H4 (cell line): ENCODE data around the gene ITIH3. TPM values are rescaled to one million over a fixed set of nuclear protein-coding genes. Genes with fewer than 3 reads are reported as not detected.

ENCODE experiments used
- DNase-seq: peaks from one replicate; pipeline ENCODE4 v3.0.0-alpha.2; 2015; ENCODE audit warnings: low spot score
- total RNA-seq: library from RNA; depleted of rRNA; stranded (reverse); fragments of >200 nt; shearing (Covaris generic); gene quantifications from 2 replicates; pipeline ENCODE4 v1.2.3, GENCODE V29; 2014

ITIH3 gene
- total RNA-seq, 1 experiment from 2014 or later: not detected

GRCh38 chr3:52779011-52779836 lies 15.4 kb upstream of the ITIH3 start:
- DNase-seq: no peak

DNA sequence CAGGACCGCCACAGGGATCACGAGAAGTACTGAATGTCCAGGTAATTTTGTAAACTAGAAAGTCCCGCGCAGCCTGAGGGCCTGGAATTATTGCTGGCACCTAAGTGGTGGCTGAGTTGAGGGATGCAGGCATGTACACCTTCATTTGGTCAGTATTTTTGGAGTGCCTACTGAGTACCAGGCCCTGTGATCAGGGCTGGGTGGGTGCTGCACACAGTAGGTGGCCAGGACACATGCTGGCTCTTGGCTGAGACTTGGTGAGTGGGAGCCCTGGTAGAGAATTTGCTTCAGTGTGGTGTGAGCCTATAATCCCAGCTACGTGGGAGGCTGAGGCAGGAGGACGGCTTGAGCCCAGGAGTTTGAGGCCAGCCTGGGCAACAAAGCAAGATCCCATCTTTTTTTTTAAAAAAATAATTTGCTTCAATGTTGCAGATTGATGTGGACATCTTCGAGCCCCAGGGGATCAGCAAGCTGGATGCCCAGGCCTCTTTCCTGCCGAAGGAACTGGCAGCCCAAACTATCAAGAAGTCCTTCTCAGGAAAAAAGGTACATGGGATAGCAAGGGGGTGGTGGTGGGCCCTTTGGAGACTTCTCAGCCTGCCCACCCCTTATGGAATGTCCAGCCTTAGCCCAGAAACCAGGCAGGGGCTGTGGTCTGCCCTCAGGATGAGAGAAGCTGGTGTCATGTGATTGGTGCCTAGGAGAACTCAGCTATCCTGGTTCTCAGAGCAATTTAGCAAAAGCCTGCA lies 14.6 kb upstream of the ITIH3 start:
- DNase-seq: no peak

DNA sequence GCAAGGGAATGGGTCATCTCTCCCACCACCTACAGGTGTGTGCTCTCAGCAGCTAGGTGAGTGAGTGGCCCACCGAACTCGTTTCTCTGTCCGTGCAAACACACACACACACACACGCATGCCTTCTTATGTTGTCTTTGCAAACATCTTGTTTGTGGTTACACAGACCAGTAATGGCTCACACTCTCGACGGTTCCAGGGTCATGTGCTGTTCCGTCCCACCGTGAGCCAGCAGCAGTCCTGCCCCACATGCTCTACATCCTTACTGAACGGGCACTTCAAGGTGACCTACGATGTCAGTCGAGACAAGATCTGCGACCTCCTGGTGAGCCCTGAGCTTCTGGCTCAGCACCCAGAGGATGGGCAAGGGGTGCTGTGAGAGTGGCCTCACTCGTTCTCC lies 12.9 kb upstream of the ITIH3 start:
- peak; percentile 18 for DNase-seq

GRCh38 chr3:52782412-52783210 lies 12.0 kb upstream of the ITIH3 start:
- no peak for DNase-seq

DNA sequence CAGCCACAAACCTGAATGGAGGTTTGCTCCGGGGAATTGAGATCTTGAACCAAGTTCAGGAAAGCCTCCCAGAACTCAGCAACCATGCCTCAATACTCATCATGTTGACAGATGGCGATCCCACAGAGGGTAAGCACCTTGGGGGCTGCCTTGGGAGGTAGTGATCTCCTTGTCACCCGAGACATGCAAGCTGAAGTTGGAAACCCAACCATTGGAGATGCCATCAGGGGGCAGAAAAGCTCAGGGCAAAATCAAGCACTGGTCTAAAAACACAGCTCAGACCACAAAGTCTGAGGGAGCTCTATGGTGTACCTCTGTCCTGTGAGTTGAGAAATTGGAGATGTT lies 11.4 kb upstream of the ITIH3 start:
- no peak for DNase-seq

- no peak for DNase-seq
These were observed 10.5 kb upstream of the ITIH3 start for GRCh38 chr3:52784021-52784621.

DNA sequence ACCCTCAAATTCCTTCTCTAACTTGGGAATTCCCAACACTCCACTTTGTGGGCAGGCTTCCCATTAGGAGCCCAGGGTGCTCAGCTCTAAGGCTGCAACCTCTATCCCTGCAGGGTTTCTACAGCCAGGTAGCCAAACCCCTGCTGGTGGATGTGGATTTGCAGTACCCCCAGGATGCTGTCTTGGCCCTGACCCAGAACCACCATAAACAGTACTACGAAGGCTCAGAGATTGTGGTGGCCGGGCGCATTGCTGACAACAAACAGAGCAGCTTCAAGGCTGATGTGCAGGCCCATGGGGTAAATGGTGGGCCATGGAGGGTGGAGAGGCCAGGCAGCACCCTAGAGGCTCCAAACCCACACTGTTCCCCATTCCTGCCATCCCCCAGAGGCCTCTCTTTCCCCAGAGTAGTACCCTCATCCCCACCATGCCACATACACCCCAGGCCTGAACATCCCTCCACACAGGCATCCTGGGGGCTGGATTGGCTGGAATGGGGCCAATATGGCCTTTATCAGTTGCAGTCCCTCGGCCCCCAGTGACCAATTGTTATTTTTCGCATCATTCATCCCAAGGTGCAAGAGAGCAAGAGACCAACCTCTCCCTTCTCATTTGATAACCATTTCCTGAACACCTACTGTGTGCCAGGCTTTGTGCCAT lies 9.5 kb upstream of the ITIH3 start:
- DNase-seq: no peak

DNA sequence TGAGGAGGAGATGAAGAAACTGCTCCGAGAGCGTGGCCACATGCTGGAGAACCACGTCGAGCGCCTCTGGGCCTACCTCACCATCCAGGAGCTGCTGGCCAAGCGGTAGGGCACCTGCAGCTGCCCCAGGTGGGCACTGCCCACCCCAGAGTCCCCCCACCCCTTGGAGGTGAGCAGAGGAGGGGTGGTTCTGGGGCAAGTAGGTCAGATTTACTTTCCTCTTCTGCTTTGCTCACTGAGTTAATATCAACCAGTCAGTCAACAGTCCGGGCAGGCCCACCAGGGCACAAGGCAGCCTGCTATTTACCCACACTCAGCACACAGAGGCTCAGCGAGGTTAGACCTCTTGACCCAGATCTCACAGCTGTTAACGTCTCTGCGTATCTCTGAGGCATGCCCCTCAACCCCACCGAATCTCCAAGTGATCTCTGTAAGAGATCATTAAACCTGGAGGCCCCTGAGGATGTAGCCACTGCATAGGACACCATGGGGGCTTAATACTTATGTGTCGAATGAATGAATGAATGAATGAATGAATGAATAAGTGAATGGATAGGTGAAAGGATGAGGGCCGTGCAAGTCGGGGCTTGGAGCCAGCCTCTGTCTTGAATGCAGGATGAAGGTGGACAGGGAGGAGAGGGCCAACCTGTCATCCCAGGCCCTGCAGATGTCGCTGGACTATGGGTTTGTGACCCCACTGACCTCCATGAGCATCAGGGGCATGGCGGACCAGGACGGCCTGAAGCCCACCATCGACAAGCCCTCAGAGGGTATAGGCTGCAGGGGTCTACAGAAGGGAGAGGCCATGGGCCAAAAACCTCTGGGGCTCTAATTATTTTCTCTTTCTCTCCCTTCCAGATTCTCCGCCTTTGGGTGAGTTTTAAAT lies 8.0 kb upstream of the ITIH3 start:
- no peak for DNase-seq

- DNase-seq: no peak
These were observed 7.3 kb upstream of the ITIH3 start for GRCh38 chr3:52787246-52787645.

DNA sequence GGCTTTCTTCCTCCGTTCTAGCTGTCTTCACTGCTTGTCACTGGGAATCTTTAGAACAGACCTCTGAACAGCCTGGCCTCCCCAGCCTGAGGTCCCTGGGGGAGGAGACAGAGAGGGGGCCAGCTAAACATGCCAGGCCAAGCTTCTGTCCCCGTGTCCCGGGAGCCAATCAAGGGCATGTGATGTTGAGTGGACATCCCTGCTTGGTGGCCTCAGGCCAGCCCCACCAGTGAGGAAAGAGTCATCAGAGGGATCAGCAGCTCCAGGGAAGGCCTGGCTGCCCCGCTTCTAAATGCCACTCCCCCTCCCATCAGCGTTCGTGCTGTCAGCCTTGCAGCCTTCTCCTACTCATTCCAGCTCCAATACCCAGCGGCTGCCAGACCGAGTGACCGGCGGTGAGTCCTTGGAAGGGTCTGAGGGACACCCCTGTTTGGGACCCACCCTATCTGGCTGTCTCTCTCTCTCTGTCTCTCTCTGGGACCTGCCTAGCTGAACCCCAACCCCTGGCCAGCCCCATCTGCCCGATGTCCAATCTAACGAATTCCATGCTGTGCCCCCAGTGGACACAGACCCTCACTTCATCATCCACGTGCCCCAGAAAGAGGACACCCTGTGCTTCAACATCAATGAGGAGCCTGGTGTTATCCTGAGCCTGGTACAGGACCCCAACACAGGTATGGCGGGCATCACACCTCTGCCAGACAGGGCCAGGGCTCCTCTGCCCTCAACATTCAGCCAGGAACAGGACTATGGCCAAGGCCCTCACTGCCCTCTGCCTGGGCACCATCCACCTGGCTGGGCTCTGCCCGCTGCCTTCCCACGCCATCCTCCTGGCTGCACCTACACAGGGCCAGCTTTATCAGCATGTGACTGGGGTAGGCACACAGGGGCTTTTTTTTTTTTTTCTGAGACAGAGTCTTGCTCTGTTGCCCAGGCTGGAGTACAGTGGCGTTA lies 6.6 kb upstream of the ITIH3 start:
- no peak for DNase-seq

DNA sequence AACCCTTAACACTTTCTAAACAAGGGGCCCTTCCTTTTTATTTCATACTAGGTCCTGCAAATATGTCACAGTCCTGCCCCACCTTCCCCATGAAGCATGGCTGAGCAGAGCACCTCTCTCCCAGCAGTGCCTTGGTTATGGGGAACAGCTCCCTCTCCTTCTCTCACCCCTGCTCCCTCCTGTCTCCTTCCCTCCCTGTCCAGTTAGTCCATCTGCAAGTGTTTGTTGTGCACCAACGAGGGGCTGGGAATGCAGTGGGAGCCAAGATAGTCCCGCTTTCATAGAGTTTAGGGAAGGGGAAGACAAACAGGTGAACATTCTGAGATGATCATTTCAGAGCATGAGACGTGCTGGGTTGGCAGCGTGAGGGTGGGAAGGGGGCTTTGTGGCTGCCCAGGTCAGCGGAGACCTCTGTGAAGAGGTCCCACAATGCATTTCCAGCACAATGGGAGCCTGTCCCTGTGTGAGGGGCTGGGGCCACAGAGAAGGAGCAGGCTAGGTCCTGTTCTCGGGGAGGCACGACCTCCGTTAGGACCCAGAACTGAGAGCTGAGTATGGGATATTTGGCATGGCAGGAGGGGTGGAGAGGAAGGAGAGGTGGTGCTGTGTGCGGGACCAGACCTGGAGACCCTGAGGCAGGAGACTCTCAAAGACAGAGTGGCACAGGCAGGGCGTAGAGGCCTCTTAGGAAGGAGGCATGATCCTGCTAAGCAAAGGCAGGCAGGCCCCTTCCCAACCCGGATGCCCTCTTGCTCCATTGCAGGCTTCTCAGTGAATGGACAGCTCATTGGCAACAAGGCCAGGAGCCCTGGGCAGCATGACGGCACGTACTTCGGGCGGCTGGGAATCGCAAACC lies 5.5 kb upstream of the ITIH3 start:
- DNase-seq: no peak

DNA sequence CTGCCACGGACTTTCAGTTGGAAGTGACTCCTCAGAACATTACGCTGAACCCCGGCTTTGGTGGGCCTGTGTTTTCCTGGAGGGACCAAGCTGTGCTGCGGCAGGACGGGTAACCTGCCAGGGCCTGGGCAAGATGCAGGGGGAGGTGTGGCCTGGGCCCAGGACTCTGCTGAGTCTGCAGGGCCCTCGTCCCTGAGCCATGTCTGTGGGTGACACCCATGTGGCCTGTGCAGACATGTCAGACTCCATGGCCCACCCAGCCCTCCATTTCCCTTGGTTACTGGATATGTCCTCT lies 4.9 kb upstream of the ITIH3 start:
- DNase-seq: no peak

GRCh38 chr3:52790337-52790736 lies 4.3 kb upstream of the ITIH3 start:
- DNase-seq: no peak

DNA sequence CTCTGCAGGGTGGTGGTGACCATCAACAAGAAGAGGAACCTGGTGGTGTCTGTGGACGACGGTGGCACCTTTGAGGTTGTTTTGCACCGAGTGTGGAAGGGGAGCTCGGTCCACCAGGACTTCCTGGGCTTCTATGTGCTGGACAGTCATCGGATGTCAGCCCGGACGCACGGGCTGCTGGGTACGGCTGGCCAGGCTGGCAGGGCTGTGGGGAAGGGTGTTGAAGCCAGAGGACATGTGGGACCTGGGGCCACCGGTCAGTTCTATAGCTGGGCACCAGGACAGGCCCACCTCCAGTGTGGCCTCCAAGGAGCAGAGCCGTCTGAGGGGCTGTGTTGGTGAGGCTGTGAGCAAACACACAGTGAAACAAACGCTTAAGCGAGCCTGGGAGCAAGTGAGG lies 3.9 kb upstream of the ITIH3 start:
- DNase-seq: no peak

- DNase-seq: no peak
These were observed 3.2 kb upstream of the ITIH3 start for GRCh38 chr3:52791366-52791765.

DNA sequence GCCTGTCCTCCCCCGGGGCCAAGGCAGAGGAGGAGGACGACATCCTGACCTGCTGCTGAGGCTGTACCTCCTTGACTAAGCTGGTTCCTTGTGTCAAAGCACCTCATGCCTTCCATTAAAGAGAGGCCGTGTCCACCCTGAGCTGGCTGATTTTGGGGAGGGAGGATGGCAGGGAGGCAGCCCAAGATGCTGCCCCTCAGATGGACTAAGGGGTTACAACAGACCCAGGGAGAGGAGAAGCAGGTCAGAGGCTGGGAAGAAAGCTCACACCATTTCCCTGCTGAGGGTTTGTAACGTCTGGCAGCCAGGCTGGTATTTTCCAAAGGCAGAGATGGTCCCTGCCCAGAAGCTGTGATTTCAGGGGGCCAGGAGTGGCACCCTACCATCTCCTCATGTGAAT lies 2.7 kb upstream of the ITIH3 start:
- no peak for DNase-seq

GRCh38 chr3:52792413-52792812 lies 2.2 kb upstream of the ITIH3 start:
- DNase-seq: no peak

DNA sequence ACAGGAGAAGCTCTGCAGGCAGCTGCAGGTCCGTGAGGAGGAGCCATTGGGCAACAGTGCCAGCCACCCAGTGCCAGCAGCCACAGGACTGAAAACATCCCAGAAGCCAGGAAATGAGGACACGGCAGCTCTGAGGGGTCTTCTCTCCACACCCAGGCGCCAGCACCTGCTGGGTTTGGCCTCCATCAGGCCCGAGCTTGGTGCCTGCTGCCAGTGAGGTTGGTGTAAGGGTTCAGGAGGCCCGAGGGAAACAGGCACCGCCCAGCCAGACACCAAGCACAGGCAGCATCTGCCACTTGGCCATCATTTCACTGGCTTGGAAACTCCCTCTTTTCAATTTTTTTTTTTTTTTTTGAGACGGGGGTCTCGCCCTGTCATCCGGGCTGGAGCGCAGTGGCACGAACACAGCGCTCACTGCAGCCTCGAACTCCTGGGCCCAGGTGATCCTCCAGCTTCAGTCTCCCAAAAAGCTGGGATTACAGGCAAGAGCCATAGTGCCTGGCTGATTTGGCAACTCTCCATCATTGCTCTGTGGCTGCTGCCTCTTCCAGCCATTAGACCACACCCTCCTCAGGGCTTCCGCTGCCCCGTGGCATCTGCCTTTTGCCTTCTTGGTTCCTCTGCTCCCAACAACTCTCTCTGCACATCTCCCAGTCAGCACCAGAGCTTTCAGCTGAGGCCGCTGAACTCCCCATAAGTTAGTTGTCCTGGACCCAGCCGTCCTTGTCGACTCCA lies 1.5 kb upstream of the ITIH3 start:
- DNase-seq: no peak
